ENCODE results near the gene TMEM39A. TPM values are rescaled to one million over a fixed set of nuclear protein-coding genes. Genes with fewer than 3 reads are reported as not detected.
A peak's percentile ranks its signal among the peaks of the same experiment; 100 is the strongest.

The TMEM39A gene, protein sequence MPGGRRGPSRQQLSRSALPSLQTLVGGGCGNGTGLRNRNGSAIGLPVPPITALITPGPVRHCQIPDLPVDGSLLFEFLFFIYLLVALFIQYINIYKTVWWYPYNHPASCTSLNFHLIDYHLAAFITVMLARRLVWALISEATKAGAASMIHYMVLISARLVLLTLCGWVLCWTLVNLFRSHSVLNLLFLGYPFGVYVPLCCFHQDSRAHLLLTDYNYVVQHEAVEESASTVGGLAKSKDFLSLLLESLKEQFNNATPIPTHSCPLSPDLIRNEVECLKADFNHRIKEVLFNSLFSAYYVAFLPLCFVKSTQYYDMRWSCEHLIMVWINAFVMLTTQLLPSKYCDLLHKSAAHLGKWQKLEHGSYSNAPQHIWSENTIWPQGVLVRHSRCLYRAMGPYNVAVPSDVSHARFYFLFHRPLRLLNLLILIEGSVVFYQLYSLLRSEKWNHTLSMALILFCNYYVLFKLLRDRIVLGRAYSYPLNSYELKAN
- total RNA-seq (56.8 and 59.0 TPM in 2 replicates), polyA plus RNA-seq (32.8 and 48.0 TPM in 2 replicates), polyA minus RNA-seq (ENCODE audit: low replicate concordance) (30.3 and 50.5 TPM in 2 replicates)
- polyA plus RNA-seq (2012), result 28.7 and 39.0 TPM in 2 replicates

DNA sequence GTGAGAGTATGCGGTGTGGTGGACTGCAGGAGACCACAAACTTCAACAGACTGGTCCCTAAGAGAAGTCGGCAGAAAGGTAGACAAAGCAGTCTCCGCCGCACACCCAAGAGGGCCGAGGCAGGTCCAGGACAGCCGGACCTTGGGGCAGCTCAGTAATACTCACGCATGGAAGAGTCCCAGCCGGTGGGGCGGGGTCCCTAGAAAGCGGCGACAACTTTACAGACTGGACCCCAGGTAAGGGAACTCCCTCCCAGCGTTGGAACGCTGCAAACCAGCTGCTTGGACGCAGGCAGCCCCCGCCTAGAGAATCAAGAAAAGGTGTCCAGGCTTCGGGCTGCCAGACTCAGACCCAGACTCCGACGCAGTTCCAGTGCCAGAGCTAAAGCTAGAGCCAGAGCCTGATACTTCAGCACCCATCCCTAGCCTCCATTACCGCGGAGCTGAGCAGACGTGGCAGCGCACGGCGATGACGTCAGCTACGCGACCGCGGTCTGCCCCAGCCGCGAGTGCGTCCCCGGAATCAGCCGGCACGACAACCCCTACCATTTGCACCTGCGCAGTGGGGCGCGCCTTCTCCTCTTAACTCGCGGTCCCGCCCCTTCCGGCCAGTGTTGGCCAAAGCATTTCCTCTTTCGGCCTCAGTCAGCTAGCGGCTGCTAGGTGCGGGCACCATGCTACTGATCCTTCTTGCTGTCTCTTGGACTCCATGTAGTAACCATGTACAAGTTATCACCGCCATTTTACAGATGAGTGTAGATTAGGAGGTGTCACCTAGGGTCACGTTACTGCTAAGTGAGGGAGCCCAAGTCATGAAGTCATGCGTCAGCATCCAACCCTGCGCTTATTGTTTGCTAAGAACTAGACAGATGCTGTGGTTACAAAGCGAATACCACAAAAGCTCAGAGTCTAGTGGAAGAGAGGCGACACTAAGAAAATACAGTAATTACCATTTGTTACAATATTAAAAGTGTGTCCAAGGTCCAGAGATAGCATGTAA lies at the start of gene TMEM39A:
TMEM39A (minus strand) TSS at position 445 of the 999 bp plus-strand sequence. CDS start 1,541 bp downstream, outside the sequence.
- TF ChIP-seq, protein P1, sequence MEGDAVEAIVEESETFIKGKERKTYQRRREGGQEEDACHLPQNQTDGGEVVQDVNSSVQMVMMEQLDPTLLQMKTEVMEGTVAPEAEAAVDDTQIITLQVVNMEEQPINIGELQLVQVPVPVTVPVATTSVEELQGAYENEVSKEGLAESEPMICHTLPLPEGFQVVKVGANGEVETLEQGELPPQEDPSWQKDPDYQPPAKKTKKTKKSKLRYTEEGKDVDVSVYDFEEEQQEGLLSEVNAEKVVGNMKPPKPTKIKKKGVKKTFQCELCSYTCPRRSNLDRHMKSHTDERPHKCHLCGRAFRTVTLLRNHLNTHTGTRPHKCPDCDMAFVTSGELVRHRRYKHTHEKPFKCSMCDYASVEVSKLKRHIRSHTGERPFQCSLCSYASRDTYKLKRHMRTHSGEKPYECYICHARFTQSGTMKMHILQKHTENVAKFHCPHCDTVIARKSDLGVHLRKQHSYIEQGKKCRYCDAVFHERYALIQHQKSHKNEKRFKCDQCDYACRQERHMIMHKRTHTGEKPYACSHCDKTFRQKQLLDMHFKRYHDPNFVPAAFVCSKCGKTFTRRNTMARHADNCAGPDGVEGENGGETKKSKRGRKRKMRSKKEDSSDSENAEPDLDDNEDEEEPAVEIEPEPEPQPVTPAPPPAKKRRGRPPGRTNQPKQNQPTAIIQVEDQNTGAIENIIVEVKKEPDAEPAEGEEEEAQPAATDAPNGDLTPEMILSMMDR (conservative IDR thresholded peaks at IDR 0.05 in 1 of 2, IDR thresholded peaks at IDR 0.05 in 1 of 2; ENCODE audit: low read depth in 1 of 2, low read length in 2 of 2), result no peak
- TF ChIP-seq EZH2 (IDR thresholded peaks at IDR 0.05; ENCODE audit: low read length, missing control alignments), result no peak
- Histone ChIP-seq H4K20me1 (ENCODE audit: control insufficient read depth, extremely low read depth, insufficient read depth, low read length) (no peaks in the 10 kb centered on the region), H3K9ac (ENCODE audit: insufficient read depth, low read length) (peak within 1 kb of the TSS; percentile 97), H3K79me2 (ENCODE audit: control insufficient read depth, insufficient read depth, low read length) (peaks cover 41% of the 10 kb centered on the region), H3K27ac (ENCODE audit: insufficient read depth, low read length) (peak within 1 kb of the TSS; percentile 98), H3K9me3 (ENCODE audit: control insufficient read depth, insufficient read depth, low read depth, low read length) (no peaks in the 10 kb centered on the region), H3K4me1 (ENCODE audit: control insufficient read depth, extremely low read depth, insufficient read depth, low read length) (peaks cover 6% of the 10 kb centered on the region), H3K27me3 (ENCODE audit: control insufficient read depth, insufficient read depth, low read length) (no peaks in the 10 kb centered on the region), H3K36me3 (ENCODE audit: control insufficient read depth, insufficient read depth, low read length) (peaks cover 2% of the 10 kb centered on the region), H3K4me2 (ENCODE audit: extremely low read depth, insufficient read depth, low read length) (peak within 1 kb of the TSS; percentile 97), H3K4me3 (replicated peaks in 1 of 4; ENCODE audit: control extremely low read depth in 1 of 4, insufficient read depth in 1 of 4, low read depth in 3 of 4, low read length in 4 of 4) (peak within 1 kb of the TSS; percentile 56 to 100 (median 84)), H2AFZ (ENCODE audit: low read length) (peak within 1 kb of the TSS; percentile 94)
- DNase-seq (ENCODE audit: low read depth in 2 of 2), result peak; percentile 96 to 98

DNA sequence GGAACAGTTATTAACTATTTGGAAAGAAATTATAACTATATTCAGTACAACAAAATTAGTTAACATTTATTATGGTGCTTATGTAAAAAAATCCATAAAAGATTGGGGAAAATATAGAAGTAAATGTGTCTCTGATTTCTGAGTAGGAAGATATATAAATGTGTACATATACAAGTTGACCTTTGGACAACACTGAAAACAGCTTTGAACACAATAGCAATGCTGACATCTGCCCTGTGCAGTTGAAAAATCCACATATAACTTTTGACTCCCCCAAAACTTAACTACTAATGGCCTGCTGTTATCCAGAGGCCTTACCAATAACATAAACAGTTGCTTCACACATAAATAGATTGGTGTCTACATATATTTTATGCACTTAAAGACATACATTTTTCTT lies 47.3 kb upstream of the TMEM39A start:
- Histone ChIP-seq H4K20me1 (ENCODE audit: control insufficient read depth, extremely low read depth, insufficient read depth, low read length) (no peaks in the 10 kb centered on the region), H3K36me3 (ENCODE audit: control insufficient read depth, insufficient read depth, low read length) (peaks cover 3% of the 10 kb centered on the region), H3K79me2 (ENCODE audit: control insufficient read depth, insufficient read depth, low read length) (no peaks in the 10 kb centered on the region), H3K4me3 (replicated peaks in 1 of 4; ENCODE audit: control extremely low read depth in 1 of 4, insufficient read depth in 1 of 4, low read depth in 3 of 4, low read length in 4 of 4) (no peak overlapping the region), H3K27me3 (ENCODE audit: control insufficient read depth, insufficient read depth, low read length) (no peaks in the 10 kb centered on the region), H3K4me1 (ENCODE audit: control insufficient read depth, extremely low read depth, insufficient read depth, low read length) (no peaks in the 10 kb centered on the region), H2AFZ (ENCODE audit: low read length) (no peak overlapping the region), H3K9me3 (ENCODE audit: control insufficient read depth, insufficient read depth, low read depth, low read length) (no peaks in the 10 kb centered on the region), H3K27ac (ENCODE audit: insufficient read depth, low read length) (no peak overlapping the region), H3K4me2 (ENCODE audit: extremely low read depth, insufficient read depth, low read length) (no peak overlapping the region), H3K9ac (ENCODE audit: insufficient read depth, low read length) (no peak overlapping the region)
- TF ChIP-seq, protein P1 (conservative IDR thresholded peaks at IDR 0.05 in 1 of 2, IDR thresholded peaks at IDR 0.05 in 1 of 2; ENCODE audit: low read depth in 1 of 2, low read length in 2 of 2), result no peak
- TF ChIP-seq EZH2 (IDR thresholded peaks at IDR 0.05; ENCODE audit: low read length, missing control alignments), result no peak
- DNase-seq (ENCODE audit: low read depth in 2 of 2), result no peak
